ENCODE data around the gene SLCO1B1. TPM values are rescaled to one million over a fixed set of nuclear protein-coding genes. Genes with fewer than 3 reads are reported as not detected.

Gene SLCO1B1
- total and polyA plus RNA-seq, 2 experiments from 2014 or later: 0.24 to 0.50 TPM

DNA sequence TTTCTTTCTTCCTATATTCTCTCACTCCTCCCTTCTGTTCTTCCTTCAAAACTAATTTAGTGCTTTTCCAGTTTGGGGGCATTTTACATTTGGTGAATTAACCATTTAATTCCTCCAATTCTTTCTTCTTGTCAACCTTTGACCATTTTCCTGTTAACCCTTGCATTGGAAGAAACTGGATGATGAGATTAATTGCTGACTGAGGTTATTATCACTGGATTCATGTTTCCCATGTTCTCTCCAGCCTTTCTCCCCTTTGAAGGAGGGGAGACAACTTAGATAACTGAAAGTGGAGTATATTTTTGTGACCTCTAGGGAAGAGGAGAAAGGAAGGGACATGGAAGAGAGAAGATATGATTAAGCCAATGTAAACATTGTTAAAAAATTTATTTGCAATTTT is 133.2 kb downstream of the SLCO1B1 start (continued):
- no peak for TF ChIP-seq ETS1 (IDR thresholded peaks at IDR 0.05)

DNA sequence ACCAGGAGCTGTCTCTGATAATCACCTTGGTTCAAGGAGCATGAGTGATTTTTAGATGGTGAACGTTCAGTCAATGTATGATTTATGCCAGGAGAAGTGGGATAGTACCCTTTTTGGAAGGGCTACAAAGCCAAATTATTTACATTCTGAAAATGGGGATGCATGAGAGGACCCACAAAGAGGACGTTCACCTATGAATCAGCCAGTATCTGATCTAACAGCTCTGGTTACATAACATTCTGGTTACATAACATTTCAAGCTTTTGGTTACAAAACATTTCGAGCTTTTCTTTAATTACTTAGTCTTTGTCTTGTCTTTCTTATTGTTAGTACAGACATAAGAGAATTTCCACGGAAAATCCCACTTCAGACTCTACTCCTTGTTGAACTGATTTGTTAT is 134.9 kb downstream of the SLCO1B1 start:
- Histone ChIP-seq H3F3A (replicated peaks; ENCODE audit: low read depth) (no peaks in the 10 kb centered on the region), H3K4me3 (no peak overlapping the region), H2AFZ (no peak overlapping the region), H3K27ac (ENCODE audit: low read depth) (no peak overlapping the region), H4K20me1 (replicated peaks; ENCODE audit: insufficient read depth) (no peaks in the 10 kb centered on the region), H3K36me3 (ENCODE audit: insufficient read depth) (no peaks in the 10 kb centered on the region), H3K4me2 (no peak overlapping the region), H3K27me3 (ENCODE audit: insufficient read depth) (no peaks in the 10 kb centered on the region), H3K4me1 (ENCODE audit: insufficient read depth) (no peaks in the 10 kb centered on the region), H3K9me2 (ENCODE audit: insufficient read depth) (no peaks in the 10 kb centered on the region; the same call in 1 of the 2 replicates), H3K79me2 (replicated peaks; ENCODE audit: insufficient read depth) (no peaks in the 10 kb centered on the region)
- DNase-seq (ENCODE audit: low spot score) (no peak), ATAC-seq (no peak)
- Mint-ChIP-seq H3K27me3 (ENCODE audit: insufficient read depth, low read depth, poor library complexity) (no peaks in the 10 kb centered on the region), H3K4me3 (no peak overlapping the region), H3K27ac (no peak overlapping the region), H3K4me1 (no peaks in the 10 kb centered on the region), H3K9me3 (peaks cover 15% of the 10 kb centered on the region), H3K36me3 (ENCODE audit: low read depth) (peaks cover 10% of the 10 kb centered on the region; the same call in 2 of the 3 replicates)
- TF ChIP-seq POLR2AphosphoS5 (IDR thresholded peaks at IDR 0.05; ENCODE audit: low read depth) (no peak), STAT1 (IDR thresholded peaks at IDR 0.05; ENCODE audit: unreplicated experiment) (no peak), JUNB (IDR thresholded peaks at IDR 0.05; ENCODE audit: unreplicated experiment) (no peak)
- TF ChIP-seq, protein P1, sequence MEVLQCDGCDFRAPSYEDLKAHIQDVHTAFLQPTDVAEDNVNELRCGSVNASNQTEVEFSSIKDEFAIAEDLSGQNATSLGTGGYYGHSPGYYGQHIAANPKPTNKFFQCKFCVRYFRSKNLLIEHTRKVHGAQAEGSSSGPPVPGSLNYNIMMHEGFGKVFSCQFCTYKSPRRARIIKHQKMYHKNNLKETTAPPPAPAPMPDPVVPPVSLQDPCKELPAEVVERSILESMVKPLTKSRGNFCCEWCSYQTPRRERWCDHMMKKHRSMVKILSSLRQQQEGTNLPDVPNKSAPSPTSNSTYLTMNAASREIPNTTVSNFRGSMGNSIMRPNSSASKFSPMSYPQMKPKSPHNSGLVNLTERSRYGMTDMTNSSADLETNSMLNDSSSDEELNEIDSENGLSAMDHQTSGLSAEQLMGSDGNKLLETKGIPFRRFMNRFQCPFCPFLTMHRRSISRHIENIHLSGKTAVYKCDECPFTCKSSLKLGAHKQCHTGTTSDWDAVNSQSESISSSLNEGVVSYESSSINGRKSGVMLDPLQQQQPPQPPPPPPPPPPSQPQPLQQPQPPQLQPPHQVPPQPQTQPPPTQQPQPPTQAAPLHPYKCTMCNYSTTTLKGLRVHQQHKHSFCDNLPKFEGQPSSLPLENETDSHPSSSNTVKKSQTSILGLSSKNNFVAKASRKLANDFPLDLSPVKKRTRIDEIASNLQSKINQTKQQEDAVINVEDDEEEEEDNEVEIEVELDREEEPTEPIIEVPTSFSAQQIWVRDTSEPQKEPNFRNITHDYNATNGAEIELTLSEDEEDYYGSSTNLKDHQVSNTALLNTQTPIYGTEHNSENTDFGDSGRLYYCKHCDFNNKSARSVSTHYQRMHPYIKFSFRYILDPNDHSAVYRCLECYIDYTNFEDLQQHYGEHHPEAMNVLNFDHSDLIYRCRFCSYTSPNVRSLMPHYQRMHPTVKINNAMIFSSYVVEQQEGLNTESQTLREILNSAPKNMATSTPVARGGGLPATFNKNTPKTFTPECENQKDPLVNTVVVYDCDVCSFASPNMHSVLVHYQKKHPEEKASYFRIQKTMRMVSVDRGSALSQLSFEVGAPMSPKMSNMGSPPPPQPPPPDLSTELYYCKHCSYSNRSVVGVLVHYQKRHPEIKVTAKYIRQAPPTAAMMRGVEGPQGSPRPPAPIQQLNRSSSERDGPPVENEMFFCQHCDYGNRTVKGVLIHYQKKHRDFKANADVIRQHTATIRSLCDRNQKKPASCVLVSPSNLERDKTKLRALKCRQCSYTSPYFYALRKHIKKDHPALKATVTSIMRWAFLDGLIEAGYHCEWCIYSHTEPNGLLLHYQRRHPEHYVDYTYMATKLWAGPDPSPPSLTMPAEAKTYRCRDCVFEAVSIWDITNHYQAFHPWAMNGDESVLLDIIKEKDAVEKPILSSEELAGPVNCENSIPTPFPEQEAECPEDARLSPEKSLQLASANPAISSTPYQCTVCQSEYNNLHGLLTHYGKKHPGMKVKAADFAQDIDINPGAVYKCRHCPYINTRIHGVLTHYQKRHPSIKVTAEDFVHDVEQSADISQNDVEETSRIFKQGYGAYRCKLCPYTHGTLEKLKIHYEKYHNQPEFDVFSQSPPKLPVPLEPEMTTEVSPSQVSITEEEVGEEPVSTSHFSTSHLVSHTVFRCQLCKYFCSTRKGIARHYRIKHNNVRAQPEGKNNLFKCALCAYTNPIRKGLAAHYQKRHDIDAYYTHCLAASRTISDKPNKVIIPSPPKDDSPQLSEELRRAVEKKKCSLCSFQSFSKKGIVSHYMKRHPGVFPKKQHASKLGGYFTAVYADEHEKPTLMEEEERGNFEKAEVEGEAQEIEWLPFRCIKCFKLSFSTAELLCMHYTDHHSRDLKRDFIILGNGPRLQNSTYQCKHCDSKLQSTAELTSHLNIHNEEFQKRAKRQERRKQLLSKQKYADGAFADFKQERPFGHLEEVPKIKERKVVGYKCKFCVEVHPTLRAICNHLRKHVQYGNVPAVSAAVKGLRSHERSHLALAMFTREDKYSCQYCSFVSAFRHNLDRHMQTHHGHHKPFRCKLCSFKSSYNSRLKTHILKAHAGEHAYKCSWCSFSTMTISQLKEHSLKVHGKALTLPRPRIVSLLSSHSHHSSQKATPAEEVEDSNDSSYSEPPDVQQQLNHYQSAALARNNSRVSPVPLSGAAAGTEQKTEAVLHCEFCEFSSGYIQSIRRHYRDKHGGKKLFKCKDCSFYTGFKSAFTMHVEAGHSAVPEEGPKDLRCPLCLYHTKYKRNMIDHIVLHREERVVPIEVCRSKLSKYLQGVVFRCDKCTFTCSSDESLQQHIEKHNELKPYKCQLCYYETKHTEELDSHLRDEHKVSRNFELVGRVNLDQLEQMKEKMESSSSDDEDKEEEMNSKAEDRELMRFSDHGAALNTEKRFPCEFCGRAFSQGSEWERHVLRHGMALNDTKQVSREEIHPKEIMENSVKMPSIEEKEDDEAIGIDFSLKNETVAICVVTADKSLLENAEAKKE (CRISPR knock-in tag; IDR thresholded peaks at IDR 0.05): no peak

Data from GM23338 (cell line).